SHP77 (cell line): ENCODE measurements around the gene ZNF628.
A peak's percentile ranks its signal among the peaks of the same experiment; 100 is the strongest.

ENCODE experiments used
- DNase-seq, 2 experiments: peaks; one replicate each; lab custom pipeline; 2025; lab: John Stamatoyannopoulos, UW

ZNF628 gene

GRCh38 chr19:55451163-55451964 lies 25.1 kb upstream of the ZNF628 start:
- no peak for DNase-seq

DNA sequence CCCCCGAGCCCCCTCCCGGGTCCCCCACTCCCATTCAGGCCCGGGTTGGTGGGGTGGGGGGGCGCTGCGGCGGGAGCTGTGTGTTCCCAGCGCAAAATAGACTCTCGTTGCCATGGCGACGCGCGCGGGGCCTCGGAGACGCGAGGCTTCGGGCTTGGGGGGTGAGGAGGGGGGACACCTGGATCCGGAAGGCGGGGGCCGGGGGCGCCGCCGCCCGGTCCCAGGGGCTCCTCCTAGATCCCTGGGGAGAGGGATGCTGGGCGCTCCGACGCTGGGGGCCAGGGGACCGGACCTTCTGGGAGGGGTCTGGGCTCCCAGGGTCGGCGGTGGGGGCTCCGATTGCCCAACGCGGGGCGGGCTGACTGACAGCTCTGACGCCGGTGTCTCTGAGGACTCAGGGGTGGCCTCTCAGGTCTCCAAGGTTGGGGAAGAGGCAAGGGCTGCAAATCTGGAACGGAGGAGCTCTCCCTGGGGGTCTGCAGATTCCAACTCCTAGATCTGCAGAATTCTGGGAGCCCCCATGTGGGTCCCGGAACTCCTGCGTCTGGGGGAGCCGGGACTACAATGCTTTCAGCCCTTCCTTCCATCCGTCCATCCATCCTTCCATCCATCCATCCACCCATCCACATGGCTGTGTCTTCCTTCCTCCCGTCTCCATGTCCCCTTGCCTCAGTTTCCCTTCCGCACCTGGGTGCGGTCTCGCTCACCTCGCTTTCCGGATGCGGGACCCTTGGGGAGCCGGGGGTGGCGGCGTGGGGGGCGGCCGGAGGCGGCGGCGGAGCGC lies 24.3 kb upstream of the ZNF628 start:
- DNase-seq: no peak

DNA sequence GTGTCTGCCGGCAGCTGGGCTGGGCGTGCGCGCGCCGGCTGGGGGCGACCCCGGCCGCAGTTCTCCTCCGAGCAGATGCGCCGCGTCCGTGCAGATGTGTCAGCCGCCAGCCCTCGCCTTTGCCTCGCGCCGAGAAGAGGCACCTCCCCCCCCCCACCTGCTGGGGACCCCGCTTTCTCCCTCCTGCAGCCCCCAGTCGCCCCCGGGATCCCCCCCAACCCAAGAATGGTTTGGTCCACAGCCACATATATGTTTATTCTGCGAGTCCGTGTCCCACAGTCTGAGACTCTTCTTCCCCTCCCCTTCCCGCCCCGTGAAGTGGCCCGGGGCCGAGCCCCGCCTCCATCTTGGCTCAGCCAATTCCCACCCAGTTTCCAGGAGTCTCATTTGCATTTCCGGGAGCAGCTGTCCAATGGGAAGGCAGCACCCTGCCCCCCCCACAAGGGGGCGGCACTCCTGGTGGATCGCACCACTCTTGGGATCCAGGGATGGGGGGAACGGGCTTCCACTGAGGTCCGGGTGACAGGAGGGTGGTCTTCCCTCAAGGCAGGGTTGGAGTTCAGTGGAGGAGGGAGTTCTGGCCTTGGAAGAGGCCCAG lies 23.6 kb upstream of the ZNF628 start:
- peak; percentile 70 to 85 for DNase-seq

DNA sequence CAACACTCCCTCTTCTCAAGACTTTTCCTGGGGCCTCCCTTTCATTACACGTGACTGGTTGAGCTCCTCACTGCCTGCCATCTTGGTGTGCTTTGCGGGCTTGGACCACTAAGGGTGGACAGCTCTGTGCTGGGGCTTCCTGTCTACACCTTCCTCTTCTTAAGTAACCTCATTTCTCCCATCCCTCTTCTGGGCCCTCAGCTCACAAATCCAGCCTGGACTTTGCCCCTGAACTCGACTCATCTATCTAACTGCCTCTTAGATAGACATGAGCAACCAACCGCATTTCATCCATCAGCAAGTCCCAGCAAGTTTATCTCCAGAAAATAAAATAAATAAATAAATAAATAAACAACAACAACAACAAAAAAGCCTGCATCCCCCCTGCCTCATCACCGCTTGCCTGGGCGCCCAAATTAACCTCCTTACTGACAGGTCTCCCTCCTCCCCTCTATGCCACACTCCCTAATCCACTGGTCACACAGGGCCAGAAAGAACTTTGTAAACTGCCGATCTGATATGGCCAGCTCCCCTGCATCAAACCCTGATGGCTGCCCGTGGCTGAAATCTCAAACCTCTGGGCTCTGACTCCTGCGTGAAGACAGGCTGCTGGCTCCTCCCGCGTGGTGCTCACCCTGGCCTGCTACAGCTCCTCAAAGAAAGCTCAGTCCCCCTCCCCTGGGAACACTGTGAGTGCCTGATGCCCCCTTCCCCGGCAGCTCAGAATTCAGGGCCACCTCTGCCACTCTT lies 22.7 kb upstream of the ZNF628 start:
- DNase-seq: no peak

GRCh38 chr19:55454787-55455243 lies 21.6 kb upstream of the ZNF628 start:
- peak; percentile 64 to 68 for DNase-seq

- DNase-seq: no peak
Measured at GRCh38 chr19:55455576-55456235, 20.7 kb upstream of the ZNF628 start.

- no peak for DNase-seq
Measured at GRCh38 chr19:55456347-55456746, 20.1 kb upstream of the ZNF628 start.

GRCh38 chr19:55457683-55458457 lies 18.5 kb upstream of the ZNF628 start:
- DNase-seq: no peak

GRCh38 chr19:55459551-55459949 lies 16.9 kb upstream of the ZNF628 start:
- no peak for DNase-seq

DNA sequence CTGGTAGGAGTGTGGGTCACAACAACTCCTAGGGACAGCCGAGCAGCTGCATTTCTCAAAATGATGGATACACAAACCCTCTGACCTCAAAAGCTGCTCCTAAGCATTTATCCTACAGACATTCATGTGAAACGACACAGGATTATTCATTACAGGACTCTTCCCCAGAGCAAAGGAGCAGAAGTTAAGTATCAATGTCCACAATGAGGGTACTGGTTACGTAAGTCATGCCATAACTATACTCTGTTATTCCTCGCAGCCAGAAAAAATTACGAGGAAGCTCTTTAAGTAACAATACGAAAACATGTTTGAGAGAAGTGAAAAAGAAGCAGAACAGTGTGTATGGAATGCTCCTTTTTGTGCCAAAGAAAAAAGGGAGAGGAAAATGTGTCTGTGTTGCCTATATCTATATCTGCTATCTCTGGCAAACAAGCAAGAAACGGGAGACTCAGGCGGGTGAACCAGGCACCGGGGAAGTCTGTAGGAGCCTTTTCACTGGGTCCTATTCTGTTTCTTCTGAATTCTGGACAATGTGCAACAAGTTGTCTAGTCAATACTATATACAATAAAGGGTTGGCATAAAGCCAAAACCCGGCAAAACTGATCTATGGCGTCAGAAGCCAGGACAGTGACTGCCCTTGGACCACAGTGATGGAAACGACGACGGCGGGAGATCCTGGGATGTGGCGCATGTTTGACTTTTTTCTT lies 16.3 kb upstream of the ZNF628 start:
- no peak for DNase-seq

- peak; percentile 53 to 69 for DNase-seq
Measured at GRCh38 chr19:55460670-55461258, 15.7 kb upstream of the ZNF628 start.

DNA sequence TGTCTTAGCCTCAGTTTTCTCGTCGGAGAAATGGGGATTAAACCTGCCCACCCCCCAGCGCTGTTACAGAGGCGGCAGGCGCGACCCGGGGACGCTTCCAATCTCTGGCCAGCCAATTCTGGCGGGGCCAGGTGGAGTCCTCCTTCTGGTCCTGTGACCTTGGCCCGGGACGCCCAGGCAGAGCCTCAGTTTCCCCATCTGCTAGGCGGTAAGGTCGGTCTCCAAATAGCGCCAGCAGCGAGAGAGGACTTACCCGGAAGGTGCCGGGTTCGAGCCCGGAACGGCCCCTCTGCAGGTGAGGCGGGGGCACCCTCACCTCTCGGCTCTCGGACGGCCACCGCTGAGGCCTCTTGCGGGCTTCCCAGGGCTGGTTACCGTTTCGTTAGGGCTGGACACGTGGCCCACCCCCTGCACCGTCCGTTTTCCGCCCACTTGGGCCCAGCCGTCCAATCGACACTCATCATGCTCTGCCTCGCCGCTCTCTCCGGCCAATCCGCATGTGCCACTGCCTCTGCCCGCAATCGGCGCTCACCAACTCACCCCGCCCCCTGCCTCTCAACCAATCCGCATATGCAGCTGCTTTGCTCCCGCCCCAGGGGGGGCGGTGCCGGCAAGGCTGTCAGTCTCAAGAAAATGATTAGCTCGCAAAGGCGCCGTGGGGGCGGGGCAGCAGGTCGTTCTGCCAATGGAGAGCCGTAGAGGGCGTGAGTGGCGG lies 15.0 kb upstream of the ZNF628 start, which contains the start of gene ISOC2:
TSS of gene ISOC2 (minus strand) at position 384 of the 715 bp plus-strand sequence. CDS start 5,156 bp downstream, outside the sequence.
- DNase-seq: peak; percentile 99 to 100

GRCh38 chr19:55461974-55462626 lies 14.3 kb upstream of the ZNF628 start:
- peak in 1 of 2 experiments; percentile 20 for DNase-seq

GRCh38 chr19:55462722-55463121 lies 13.7 kb upstream of the ZNF628 start:
- DNase-seq: no peak

- DNase-seq: no peak
Measured at GRCh38 chr19:55463583-55464031, 12.8 kb upstream of the ZNF628 start.

- no peak for DNase-seq
Measured at GRCh38 chr19:55464039-55464661, 12.3 kb upstream of the ZNF628 start.

DNA sequence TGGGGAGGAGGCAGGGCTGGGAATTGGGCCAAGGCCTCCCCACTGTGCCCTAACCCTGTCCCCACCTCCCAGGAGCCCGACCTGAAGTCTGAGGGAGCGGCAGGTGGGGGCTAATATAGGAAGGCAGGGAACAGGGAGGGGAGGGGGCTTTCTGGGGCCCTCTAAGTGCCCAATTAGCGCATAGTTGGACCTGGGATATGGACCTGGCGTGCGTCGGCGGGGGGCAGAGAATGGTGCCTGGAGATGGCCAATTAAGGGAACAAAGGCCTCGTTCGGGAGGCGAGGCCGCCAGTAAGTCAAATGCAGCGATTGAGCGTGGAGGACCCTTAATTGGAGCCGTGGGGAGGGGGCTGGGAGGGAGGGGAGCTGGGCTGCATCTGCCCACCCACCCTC lies 11.8 kb upstream of the ZNF628 start, which contains the start of gene C19orf85:
TSS of gene C19orf85 (minus strand) at position 90 of the 393 bp plus-strand sequence. CDS start 197 bp downstream, outside the sequence.
- no peak for DNase-seq
